Retinal pigment epithelial cell (primary cell): Measurements from ENCODE around the gene MT1B.
A peak's percentile ranks its signal among the peaks of the same experiment; 100 is the strongest.
"Not testable (repeated sequence)": the region's sequence is repeated elsewhere in the genome, so short reads cannot be mapped to it uniquely, and the experiment has no call there.

Experiments
- DNase-seq: peaks from one replicate; pipeline ENCODE4 v3.0.0-alpha.2; 2010; ENCODE audit warnings: low read depth
- H3K4me3 ChIP-seq: 2 replicates; pipeline ENCODE4 v1.5.1; 2011; ENCODE audit warnings: mild to moderate bottlenecking, low read length, control low read depth, moderate library complexity
- CTCF ChIP-seq: conservative IDR thresholded peaks from 2 replicates; pipeline ENCODE4 v1.5.1; 2011; ENCODE audit warnings: low read depth, low read length, control low read depth, inconsistent platforms

Gene MT1B

GRCh38 chr16:56620339-56620897, 31.3 kb upstream of the MT1B start:
- no peak for TF ChIP-seq CTCF
- no peak overlapping the region for H3K4me3 ChIP-seq
- no peak for DNase-seq

GRCh38 chr16:56621665-56622445, 29.8 kb upstream of the MT1B start:
- H3K4me3 ChIP-seq, result not testable (repeated sequence)

GRCh38 chr16:56623184-56623583, 28.5 kb upstream of the MT1B start:
- not testable (repeated sequence) for H3K4me3 ChIP-seq, DNase-seq

More at GRCh38 chr16:56621665-56622445, 29.8 kb upstream of the MT1B start:
- not testable (repeated sequence) for DNase-seq

- no peak overlapping the region for H3K4me3 ChIP-seq
- DNase-seq, result no peak
- no peak for TF ChIP-seq CTCF
Observed at GRCh38 chr16:56623637-56624036, 28.0 kb upstream of the MT1B start.

- peak within 1 kb of the TSS; percentile 68 for H3K4me3 ChIP-seq
- DNase-seq, result no peak
- TF ChIP-seq CTCF, result no peak
Observed at GRCh38 chr16:56625140-56625942, 26.3 kb upstream of the MT1B start, which contains the start of gene MT1E. Gene MT1E (plus strand): TSS chr16:56625781. CDS start chr16:56625852, 71 bp downstream.

- no peak for DNase-seq
Observed at GRCh38 chr16:56625943-56626654, 25.6 kb upstream of the MT1B start.

GRCh38 chr16:56626685-56627084, 25.0 kb upstream of the MT1B start:
- TF ChIP-seq CTCF, result no peak
- no peak for DNase-seq
- H3K4me3 ChIP-seq, result peak overlapping the region; percentile 68

More at GRCh38 chr16:56625943-56626654, 25.6 kb upstream of the MT1B start:
- peak overlapping the region; percentile 68 for H3K4me3 ChIP-seq
- no peak for TF ChIP-seq CTCF
